Tibial nerve (tissue), 3 donors: ENCODE data around the gene WDR12.

Experiments used
- CTCF ChIP-seq, 5 experiments: fragments of 200-600 bp in 3 of 5; fragments of 450-650 bp in 2 of 5; sonication (generic) in 3 of 5; IDR thresholded peaks; one replicate each; pipeline ENCODE4 v1.5.1; 2016 to 2019; ENCODE audit warnings: antibody characterized with exemption in 5 of 5, mild to moderate bottlenecking in 3 of 5, moderate library complexity in 2 of 5
- POLR2A ChIP-seq, 2 donors: fragments of 450-650 bp; IDR thresholded peaks; one replicate each; pipeline ENCODE4 v1.6.1; 2017; ENCODE audit warnings: antibody characterized with exemption in 2 of 2, mild to moderate bottlenecking in 2 of 2, moderate library complexity in 2 of 2

GRCh38 chr2:202841090-202841867 lies 70.2 kb downstream of the WDR12 start:
- TF ChIP-seq POLR2A (IDR thresholded peaks at IDR 0.05) (no peak), CTCF (IDR thresholded peaks at IDR 0.05) (no peak)
